SK-N-SH treated with all-trans-retinoic acid at 6 μM for 48 hours (cell line): Measurements from ENCODE around the gene PTPRD.

Experiments
- ATAC-seq: fragments of 200-7000 bp; cut with Tn5 transposase; 3 replicates; pipeline ENCODE4 v1.9.1; 2020; ENCODE audit warnings: mild to moderate bottlenecking, moderate library complexity
- ARNTL ChIP-seq: fragments of 450-650 bp; formaldehyde crosslinking; IDR thresholded peaks from 2 replicates; pipeline ENCODE4 v1.5.0; 2020; ENCODE audit warnings: low read depth, mild to moderate bottlenecking, moderate library complexity, borderline replicate concordance
- BACH2 ChIP-seq: fragments of 250-450 bp; sonication (Bioruptor Pico); IDR thresholded peaks from 2 replicates; pipeline ENCODE4 v1.9.0; 2021; ENCODE audit warnings: mild to moderate bottlenecking, borderline replicate concordance
- CSDC2 ChIP-seq: fragments of 250-450 bp; sonication (Bioruptor Pico); IDR thresholded peaks from 2 replicates; pipeline ENCODE4 v1.5.0; 2020; ENCODE audit warnings: mild to moderate bottlenecking, moderate library complexity
- ESRRG ChIP-seq: fragments of 250-450 bp; sonication (Bioruptor Pico); IDR thresholded peaks from 2 replicates; pipeline ENCODE4 v1.6.1; 2021; ENCODE audit warnings: mild to moderate bottlenecking
- ISL1 ChIP-seq: fragments of 250-450 bp; sonication (Bioruptor Pico); IDR thresholded peaks from 2 replicates; pipeline ENCODE4 v2.1.2; 2022; ENCODE audit warnings: mild to moderate bottlenecking, moderate library complexity
- OSR1 ChIP-seq: fragments of 250-450 bp; sonication (Bioruptor Pico); IDR thresholded peaks from 2 replicates; pipeline ENCODE4 v1.8.0; 2022; ENCODE audit warnings: moderate library complexity, mild to moderate bottlenecking, inconsistent platforms
- PPARA ChIP-seq: fragments of 250-450 bp; sonication (Bioruptor Pico); IDR thresholded peaks from 2 replicates; pipeline ENCODE4 v1.5.0; 2020; ENCODE audit warnings: mild to moderate bottlenecking, borderline replicate concordance
- SNAI2 ChIP-seq: fragments of 250-450 bp; sonication (Bioruptor Pico); IDR thresholded peaks from 2 replicates; pipeline ENCODE4 v1.5.0; 2020; ENCODE audit warnings: mild to moderate bottlenecking, moderate library complexity
- TCF4 ChIP-seq: fragments of 250-450 bp; sonication (Bioruptor Pico); IDR thresholded peaks from 2 replicates; pipeline ENCODE4 v1.8.0; 2021; ENCODE audit warnings: mild to moderate bottlenecking, moderate library complexity, borderline replicate concordance
- TOX ChIP-seq: fragments of 250-450 bp; sonication (Bioruptor Pico); IDR thresholded peaks from 2 replicates; pipeline ENCODE4 v1.8.0; 2021; ENCODE audit warnings: mild to moderate bottlenecking, moderate library complexity, borderline replicate concordance
- TSHZ2 ChIP-seq: fragments of 250-450 bp; sonication (Bioruptor Pico); IDR thresholded peaks from 2 replicates; pipeline ENCODE4 v1.5.0; 2020; ENCODE audit warnings: mild to moderate bottlenecking, moderate library complexity
- ZC3H10 ChIP-seq: fragments of 250-450 bp; sonication (Bioruptor Pico); IDR thresholded peaks from 2 replicates; pipeline ENCODE4 v1.5.1; 2021; ENCODE audit warnings: mild to moderate bottlenecking, moderate library complexity
- ZFP3 ChIP-seq: fragments of 250-450 bp; sonication (Bioruptor Pico); IDR thresholded peaks from 2 replicates; pipeline ENCODE4 v1.5.0; 2020; ENCODE audit warnings: mild to moderate bottlenecking, moderate library complexity
- ZFP30 ChIP-seq: fragments of 450-650 bp; formaldehyde crosslinking; IDR thresholded peaks from 2 replicates; pipeline ENCODE4 v1.5.0; 2022; ENCODE audit warnings: mild to moderate bottlenecking, moderate library complexity
- ZNF565 ChIP-seq: fragments of 450-650 bp; formaldehyde crosslinking; conservative IDR thresholded peaks from 2 replicates; pipeline ENCODE4 v1.5.0; 2020; ENCODE audit warnings: low read depth, mild to moderate bottlenecking, moderate library complexity
- ZNF70 ChIP-seq: fragments of 450-650 bp; formaldehyde crosslinking; IDR thresholded peaks from 2 replicates; pipeline ENCODE4 v1.5.0; 2020; ENCODE audit warnings: mild to moderate bottlenecking, moderate library complexity
- TF ChIP-seq, protein P1 (sequence below): fragments of 250-450 bp; sonication (Bioruptor Pico); IDR thresholded peaks from 2 replicates; pipeline ENCODE4 v1.5.1; 2020; ENCODE audit warnings: low read depth, mild to moderate bottlenecking, moderate library complexity
- TF ChIP-seq, protein P2 (sequence below): fragments of 250-450 bp; sonication (Bioruptor Pico); IDR thresholded peaks from 2 replicates; pipeline ENCODE4 v1.8.0; 2021; ENCODE audit warnings: low read depth, mild to moderate bottlenecking, moderate library complexity, borderline replicate concordance
- TF ChIP-seq, protein P3 (sequence below): fragments of 250-450 bp; sonication (Bioruptor Pico); IDR thresholded peaks from 2 replicates; pipeline ENCODE4 v1.8.0; 2020; ENCODE audit warnings: mild to moderate bottlenecking, moderate library complexity, borderline replicate concordance

PTPRD gene

DNA sequence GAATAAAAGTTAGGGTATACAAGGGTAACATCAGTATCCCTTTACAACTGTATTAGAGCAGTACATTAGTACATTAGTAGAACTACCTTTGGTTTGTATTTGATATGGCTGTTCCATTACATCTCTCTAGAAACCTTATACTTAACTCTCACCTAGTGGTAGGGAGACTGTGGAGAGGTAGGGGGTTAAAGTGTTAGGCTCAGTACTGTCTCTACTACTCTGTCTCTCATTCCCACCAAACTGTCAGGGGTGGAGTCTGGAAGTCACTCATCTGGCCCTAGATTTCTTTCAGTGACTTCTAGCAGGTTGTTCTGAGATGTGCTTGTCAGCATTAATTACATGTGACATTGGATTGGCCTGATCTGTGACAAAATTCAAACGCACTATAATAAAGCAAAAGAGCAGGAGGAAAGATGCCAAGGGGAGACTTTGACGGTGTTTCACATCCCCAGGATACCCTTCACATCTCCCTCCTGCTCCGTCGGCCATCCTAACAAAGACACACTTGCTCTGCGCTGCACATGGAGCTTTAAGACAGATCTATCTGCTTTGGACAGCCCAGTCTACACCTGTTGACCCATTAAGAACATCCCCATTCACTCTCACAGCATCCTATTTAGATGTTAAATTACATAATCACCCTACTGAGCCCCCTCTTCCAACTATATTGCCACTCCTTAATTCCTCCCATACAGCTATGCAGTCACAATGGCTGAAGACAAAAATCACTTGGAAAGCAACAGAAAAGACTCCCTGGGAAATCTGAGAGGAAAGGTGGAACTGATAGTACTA lies 1770.2 kb downstream of the PTPRD start:
- ATAC-seq, result no peak
- TF ChIP-seq TCF4 (CRISPR knock-in tag) (no peak), TSHZ2 (CRISPR knock-in tag) (no peak), PPARA (no peak), ZNF70 (CRISPR knock-in tag) (no peak), ESRRG (CRISPR knock-in tag) (no peak), ISL1 (CRISPR knock-in tag) (no peak), TOX (CRISPR knock-in tag) (no peak), CSDC2 (no peak), BACH2 (CRISPR knock-in tag) (no peak), ZFP30 (CRISPR knock-in tag) (no peak), ZC3H10 (CRISPR knock-in tag) (no peak), ZFP3 (no peak), ZNF565 (CRISPR knock-in tag) (no peak)
- TF ChIP-seq, protein P1, sequence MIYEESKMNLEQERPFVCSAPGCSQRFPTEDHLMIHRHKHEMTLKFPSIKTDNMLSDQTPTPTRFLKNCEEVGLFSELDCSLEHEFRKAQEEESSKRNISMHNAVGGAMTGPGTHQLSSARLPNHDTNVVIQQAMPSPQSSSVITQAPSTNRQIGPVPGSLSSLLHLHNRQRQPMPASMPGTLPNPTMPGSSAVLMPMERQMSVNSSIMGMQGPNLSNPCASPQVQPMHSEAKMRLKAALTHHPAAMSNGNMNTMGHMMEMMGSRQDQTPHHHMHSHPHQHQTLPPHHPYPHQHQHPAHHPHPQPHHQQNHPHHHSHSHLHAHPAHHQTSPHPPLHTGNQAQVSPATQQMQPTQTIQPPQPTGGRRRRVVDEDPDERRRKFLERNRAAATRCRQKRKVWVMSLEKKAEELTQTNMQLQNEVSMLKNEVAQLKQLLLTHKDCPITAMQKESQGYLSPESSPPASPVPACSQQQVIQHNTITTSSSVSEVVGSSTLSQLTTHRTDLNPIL (CRISPR knock-in tag), result no peak
- TF ChIP-seq, protein P2, sequence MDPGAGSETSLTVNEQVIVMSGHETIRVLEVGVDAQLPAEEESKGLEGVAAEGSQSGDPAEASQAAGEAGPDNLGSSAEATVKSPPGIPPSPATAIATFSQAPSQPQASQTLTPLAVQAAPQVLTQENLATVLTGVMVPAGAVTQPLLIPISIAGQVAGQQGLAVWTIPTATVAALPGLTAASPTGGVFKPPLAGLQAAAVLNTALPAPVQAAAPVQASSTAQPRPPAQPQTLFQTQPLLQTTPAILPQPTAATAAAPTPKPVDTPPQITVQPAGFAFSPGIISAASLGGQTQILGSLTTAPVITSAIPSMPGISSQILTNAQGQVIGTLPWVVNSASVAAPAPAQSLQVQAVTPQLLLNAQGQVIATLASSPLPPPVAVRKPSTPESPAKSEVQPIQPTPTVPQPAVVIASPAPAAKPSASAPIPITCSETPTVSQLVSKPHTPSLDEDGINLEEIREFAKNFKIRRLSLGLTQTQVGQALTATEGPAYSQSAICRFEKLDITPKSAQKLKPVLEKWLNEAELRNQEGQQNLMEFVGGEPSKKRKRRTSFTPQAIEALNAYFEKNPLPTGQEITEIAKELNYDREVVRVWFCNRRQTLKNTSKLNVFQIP (CRISPR knock-in tag), result no peak

- TF ChIP-seq ARNTL (CRISPR knock-in tag) (no peak), ZNF70 (CRISPR knock-in tag) (no peak), PPARA (no peak), ZC3H10 (CRISPR knock-in tag) (no peak), ZFP3 (no peak), ESRRG (CRISPR knock-in tag) (no peak), TSHZ2 (CRISPR knock-in tag) (no peak), ZNF565 (CRISPR knock-in tag) (no peak), OSR1 (CRISPR knock-in tag) (no peak), SNAI2 (CRISPR knock-in tag) (no peak)
- TF ChIP-seq, protein P3, sequence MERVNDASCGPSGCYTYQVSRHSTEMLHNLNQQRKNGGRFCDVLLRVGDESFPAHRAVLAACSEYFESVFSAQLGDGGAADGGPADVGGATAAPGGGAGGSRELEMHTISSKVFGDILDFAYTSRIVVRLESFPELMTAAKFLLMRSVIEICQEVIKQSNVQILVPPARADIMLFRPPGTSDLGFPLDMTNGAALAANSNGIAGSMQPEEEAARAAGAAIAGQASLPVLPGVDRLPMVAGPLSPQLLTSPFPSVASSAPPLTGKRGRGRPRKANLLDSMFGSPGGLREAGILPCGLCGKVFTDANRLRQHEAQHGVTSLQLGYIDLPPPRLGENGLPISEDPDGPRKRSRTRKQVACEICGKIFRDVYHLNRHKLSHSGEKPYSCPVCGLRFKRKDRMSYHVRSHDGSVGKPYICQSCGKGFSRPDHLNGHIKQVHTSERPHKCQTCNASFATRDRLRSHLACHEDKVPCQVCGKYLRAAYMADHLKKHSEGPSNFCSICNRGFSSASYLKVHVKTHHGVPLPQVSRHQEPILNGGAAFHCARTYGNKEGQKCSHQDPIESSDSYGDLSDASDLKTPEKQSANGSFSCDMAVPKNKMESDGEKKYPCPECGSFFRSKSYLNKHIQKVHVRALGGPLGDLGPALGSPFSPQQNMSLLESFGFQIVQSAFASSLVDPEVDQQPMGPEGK (CRISPR knock-in tag), result no peak
- TF ChIP-seq, protein P2 (CRISPR knock-in tag), result no peak
- no peak for ATAC-seq
These were observed 1774.7 kb downstream of the PTPRD start for GRCh38 chr9:8838136-8838535.
